HG03039 (cell line): ENCODE measurements around the gene LCE2C.

ENCODE experiments used
- ATAC-seq: cut with Tn5 transposase; IDR thresholded peaks from one replicate; pipeline ENCODE4 v1.9.1; 2021; ENCODE audit warnings: mild to moderate bottlenecking, moderate library complexity; ENCODE audit not compliant: unreplicated experiment

The LCE2C gene

GRCh38 chr1:152718238-152718637 is 43.2 kb downstream of the LCE2C start:
- ATAC-seq, result no peak

DNA sequence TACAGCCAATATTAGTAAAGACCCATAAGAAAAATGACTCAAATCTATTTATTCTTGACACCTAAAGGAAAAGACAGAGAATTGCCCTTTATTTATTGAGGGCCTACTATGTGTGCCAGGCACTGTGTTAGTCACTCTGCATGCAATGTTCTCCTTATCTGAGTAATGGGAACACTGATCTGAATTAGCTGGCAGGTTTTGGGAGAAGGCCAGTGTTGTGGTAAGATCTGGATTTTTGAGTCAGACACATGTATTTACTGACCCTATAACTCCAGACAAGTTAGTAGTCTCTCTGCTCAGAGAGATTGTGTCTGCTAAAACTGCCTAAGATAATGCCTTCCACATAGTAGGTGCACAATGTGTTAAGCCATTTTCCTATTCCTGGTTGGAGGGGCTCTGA is 50.2 kb downstream of the LCE2C start:
- ATAC-seq, result no peak
